GM12878 (cell line): ENCODE data around the gene ARRDC5. TPM values are rescaled to one million over a fixed set of nuclear protein-coding genes. Genes with fewer than 3 reads are reported as not detected.

Experiments
- BHLHE40 ChIP-seq, 2 experiments: fragments of 450-650 bp in 1 of 2; IDR thresholded peaks; 2 replicates each; pipeline ENCODE4 v1.6.1; 2011 to 2017; ENCODE audit warnings: low read depth in 2 of 2, borderline replicate concordance in 1 of 2, improper control_type of control experiment in 1 of 2, low read length in 1 of 2, mild to moderate bottlenecking in 1 of 2
- CHD2 ChIP-seq: IDR thresholded peaks from 2 replicates; pipeline ENCODE4 v1.6.1; 2011; ENCODE audit warnings: low read depth, low read length, improper control_type of control experiment, borderline replicate concordance
- CREB1 ChIP-seq: IDR thresholded peaks from 2 replicates; pipeline ENCODE4 v1.6.1; 2012; ENCODE audit warnings: low read depth, mild to moderate bottlenecking, inconsistent platforms
- IRF3 ChIP-seq: fragments of 450-650 bp; IDR thresholded peaks from 2 replicates; pipeline ENCODE4 v1.6.1; 2014; ENCODE audit warnings: mild to moderate bottlenecking
- IRF4 ChIP-seq: IDR thresholded peaks from 2 replicates; pipeline ENCODE4 v1.6.1; 2011; ENCODE audit warnings: low read depth, low read length
- NBN ChIP-seq: fragments of 450-650 bp; IDR thresholded peaks from 2 replicates; pipeline ENCODE4 v1.6.1; 2016
- NKRF ChIP-seq: fragments of 450-650 bp; conservative IDR thresholded peaks from 2 replicates; pipeline ENCODE4 v1.6.1; 2017; ENCODE audit warnings: mild to moderate bottlenecking, moderate library complexity
- PAX5 ChIP-seq: IDR thresholded peaks from 2 replicates; pipeline ENCODE4 v1.6.1; 2011; ENCODE audit warnings: low read depth, low read length, borderline replicate concordance
- PBX3 ChIP-seq: IDR thresholded peaks from 2 replicates; pipeline ENCODE4 v1.6.1; 2011; ENCODE audit warnings: mild to moderate bottlenecking, low read depth, low read length, moderate library complexity; ENCODE audit not compliant: insufficient replicate concordance
- POLR2A ChIP-seq: IDR thresholded peaks from 2 replicates; pipeline ENCODE4 v1.6.1; 2011; ENCODE audit warnings: low read depth, mild to moderate bottlenecking, low read length
- PRDM15 ChIP-seq: fragments of 450-650 bp; formaldehyde crosslinking; IDR thresholded peaks from 2 replicates; pipeline ENCODE4 v1.4.0; 2020; ENCODE audit warnings: mild to moderate bottlenecking, moderate library complexity
- RCOR1 ChIP-seq: conservative IDR thresholded peaks from 2 replicates; pipeline ENCODE4 v1.6.1; 2012; ENCODE audit warnings: low read depth, low read length, improper control_type of control experiment
- RELB ChIP-seq: fragments of 450-650 bp; IDR thresholded peaks from 2 replicates; pipeline ENCODE4 v1.6.1; 2017; ENCODE audit warnings: low read depth, mild to moderate bottlenecking, moderate library complexity
- SP1 ChIP-seq: IDR thresholded peaks from one replicate; pipeline ENCODE4 v1.6.1; 2011; ENCODE audit warnings: low read depth, low read length
- ZBTB11 ChIP-seq: fragments of 450-650 bp; formaldehyde crosslinking; IDR thresholded peaks from 2 replicates; pipeline ENCODE4 v1.5.0; 2022; ENCODE audit warnings: mild to moderate bottlenecking, missing genetic modification characterization
- polyA plus RNA-seq, 11 experiments: library from polyadenylated mRNA; depleted of rRNA in 4 of 11; unstranded in 6 of 11; stranded (reverse) in 5 of 11; fragments of >200 nt; fragmentation: Nextera tagmentation in 4 of 11; fragmentation: Illumina TruSeq in 1 of 11; extraction: Ambion mirVana in 4 of 11; extraction: Trizol in 1 of 11; gene quantifications; 1 replicate in 1 of 11; 2 replicates in 10 of 11; pipeline versions ENCODE4 v1.2.1 to v1.2.3, GENCODE V29; 2011 to 2016; ENCODE audit warnings: inconsistent platforms in 2 of 11, missing spikeins in 2 of 11, low read depth in 1 of 11
- total RNA-seq, 4 experiments: library from RNA; depleted of rRNA in 3 of 4; stranded (reverse); fragments of >200 nt in 3 of 4; fragmentation: Illumina TruSeq in 1 of 4; extraction: Trizol in 1 of 4; gene quantifications; 2 replicates each; pipeline versions ENCODE4 v1.2.1 to v1.2.3, GENCODE V29; 2013 to 2021

Gene ARRDC5
- total and polyA plus RNA-seq, 10 of the 15 experiments (the other 5 are each of a cell fraction or from before 2014, with no cell fraction given) = 0.03 to 0.38 (median 0.12) TPM; not detected in 2

GRCh38 chr19:4867534-4868285 is 35.0 kb downstream of the ARRDC5 start, which contains the start of gene PLIN3 (continued):
- TF ChIP-seq IRF3 = 0 out of 2 replicates have a peak, but pooled peaks have one; percentile 46
- peak; percentile 93 for TF ChIP-seq SP1
- TF ChIP-seq POLR2A = peak; percentile 74
- peak in 1 of 2 experiments; percentile 73; a peak in 2 of 4 replicates for TF ChIP-seq BHLHE40 (IDR thresholded peaks at IDR 0.05; ENCODE audit: borderline replicate concordance in 1 of 2, low read depth in 2 of 2, low read length in 1 of 2)
- no peak for TF ChIP-seq RCOR1
- peak; percentile 80; the same call in 1 of the 2 replicates for TF ChIP-seq CHD2
- TF ChIP-seq IRF4 = no peak
- no peak for TF ChIP-seq PAX5
- peak; percentile 98 for TF ChIP-seq PBX3
- TF ChIP-seq NBN = peak; percentile 96
- TF ChIP-seq ZBTB11 (CRISPR knock-in tag) = no peak
- peak; percentile 56 for TF ChIP-seq NKRF
- TF ChIP-seq PRDM15 (CRISPR knock-in tag) = no peak
- TF ChIP-seq CREB1 = peak; percentile 16; the same call in 1 of the 2 replicates
- TF ChIP-seq RELB = peak; percentile 61
